Spleen (tissue), 7 donors: Measurements from ENCODE around the gene RBM18.

ENCODE experiments used
- CTCF ChIP-seq, 11 experiments: fragments of 200-600 bp in 7 of 11; fragments of 450-650 bp in 4 of 11; sonication (generic) in 4 of 11; IDR thresholded peaks in 8 of 11; conservative IDR thresholded peaks in 3 of 11; 1 replicate in 7 of 11; 2 replicates in 4 of 11; pipeline versions ENCODE4 v1.4.0 to v1.8.0; 2016 to 2021; ENCODE audit warnings: antibody characterized with exemption in 11 of 11, inconsistent platforms in 4 of 11, mild to moderate bottlenecking in 1 of 11
- POLR2AphosphoS5 ChIP-seq, 3 donors: sonication (generic); formaldehyde crosslinking; IDR thresholded peaks; one replicate each; pipeline ENCODE4 v1.5.1; 2017; ENCODE audit warnings: antibody characterized with exemption in 3 of 3
- donor health status: DM: no; HTN: no; CAD: no; lungs with moderate emphysema.
- donor health status: DM: no; HTN: no; CAD: no.
- donor health status: DM: no; HTN: no; CAD: no.

- TF ChIP-seq POLR2AphosphoS5 (IDR thresholded peaks at IDR 0.05), result no peak
- no peak for TF ChIP-seq CTCF (IDR thresholded peaks at IDR 0.05 in 8 of 11, conservative IDR thresholded peaks at IDR 0.05 in 3 of 11)
These were observed 60.1 kb downstream of the RBM18 start for GRCh38 chr9:122204491-122204890.
